C4-2B (cell line): ENCODE results near the gene RALGAPB.

Experiments
- H3K27ac ChIP-seq: fragments of 450-650 bp; 2 replicates; pipeline ENCODE4 v1.5.1; 2017
- CTCF ChIP-seq: fragments of 450-650 bp; conservative IDR thresholded peaks from 2 replicates; pipeline ENCODE4 v1.5.1; 2017; ENCODE audit warnings: mild to moderate bottlenecking
- ZFX ChIP-seq: fragments of 450-650 bp; IDR thresholded peaks from 2 replicates; pipeline ENCODE4 v1.6.1; 2017

Gene RALGAPB

GRCh38 chr20:38610521-38610920 lies 137.9 kb downstream of the RALGAPB start:
- H3K27ac ChIP-seq, result no peak overlapping the region
- TF ChIP-seq ZFX (no peak), CTCF (no peak)

- H3K27ac ChIP-seq, result no peak overlapping the region
- TF ChIP-seq ZFX (no peak), CTCF (no peak)
These were observed 140.3 kb downstream of the RALGAPB start for GRCh38 chr20:38612751-38613515.

- H3K27ac ChIP-seq, result no peak overlapping the region
- TF ChIP-seq ZFX (no peak), CTCF (no peak)
These were observed 142.6 kb downstream of the RALGAPB start for GRCh38 chr20:38615283-38615682.

- TF ChIP-seq CTCF, result no peak
- TF ChIP-seq ZFX, result no peak
- H3K27ac ChIP-seq, result no peak overlapping the region
These were observed 143.8 kb downstream of the RALGAPB start for GRCh38 chr20:38616457-38616856.

GRCh38 chr20:38617011-38617829 lies 144.6 kb downstream of the RALGAPB start:
- H3K27ac ChIP-seq, result no peak overlapping the region
- no peak for TF ChIP-seq ZFX

- H3K27ac ChIP-seq, result no peak overlapping the region
- TF ChIP-seq ZFX (no peak), CTCF (no peak)
These were observed 145.2 kb downstream of the RALGAPB start for GRCh38 chr20:38617830-38618196.

- H3K27ac ChIP-seq, result no peak overlapping the region
- TF ChIP-seq ZFX (no peak), CTCF (no peak)
These were observed 147.8 kb downstream of the RALGAPB start for GRCh38 chr20:38620441-38620840.
